GM12872 (cell line): Measurements from ENCODE around the gene OR7C1.

Source experiments
- CTCF ChIP-seq: IDR thresholded peaks from 3 replicates; pipeline ENCODE4 v1.5.1; 2011; ENCODE audit warnings: low read depth, mild to moderate bottlenecking, low read length, moderate library complexity; ENCODE audit not compliant: insufficient read depth

Gene OR7C1

GRCh38 chr19:14809272-14810057 lies 25.5 kb downstream of the OR7C1 start:
- no peak for TF ChIP-seq CTCF

GRCh38 chr19:14804765-14805164 lies 30.2 kb downstream of the OR7C1 start:
- TF ChIP-seq CTCF = no peak

- TF ChIP-seq CTCF = no peak
Observed at GRCh38 chr19:14798760-14799159, 36.2 kb downstream of the OR7C1 start.

- TF ChIP-seq CTCF = no peak
Observed at GRCh38 chr19:14796021-14796420, 39.0 kb downstream of the OR7C1 start.

GRCh38 chr19:14795078-14795721 lies 39.8 kb downstream of the OR7C1 start:
- no peak for TF ChIP-seq CTCF

- peak; percentile 92 for TF ChIP-seq CTCF
Observed at GRCh38 chr19:14786421-14786851, 48.5 kb downstream of the OR7C1 start.

GRCh38 chr19:14782626-14783409 lies 52.2 kb downstream of the OR7C1 start:
- no peak for TF ChIP-seq CTCF
